Trophoblast cell (in vitro differentiated cells and primary cell): ENCODE results near the gene TRAPPC6A.

Source experiments
- DNase-seq, 2 donors: peaks; one replicate each; pipeline ENCODE4 v3.0.0-alpha.2; 2016
- H2AFZ ChIP-seq: 2 replicates; pipeline ENCODE4 v1.6.1; 2013; ENCODE audit warnings: low read length, moderate library complexity, mild to moderate bottlenecking; ENCODE audit not compliant: insufficient read depth, poor library complexity
- H2AK5ac ChIP-seq: 2 replicates; pipeline ENCODE4 v1.6.1; 2013; ENCODE audit warnings: mild to moderate bottlenecking, low read length
- H2BK120ac ChIP-seq: 2 replicates; pipeline ENCODE4 v1.6.1; 2013; ENCODE audit warnings: low read length, mild to moderate bottlenecking, moderate library complexity; ENCODE audit not compliant: insufficient read depth, poor library complexity
- H2BK12ac ChIP-seq: 2 replicates; pipeline ENCODE4 v1.6.1; 2013; ENCODE audit warnings: mild to moderate bottlenecking, low read length, moderate library complexity
- H2BK5ac ChIP-seq: 2 replicates; pipeline ENCODE4 v1.6.1; 2013; ENCODE audit warnings: low read length, low read depth, moderate library complexity, mild to moderate bottlenecking; ENCODE audit not compliant: poor library complexity
- H3K14ac ChIP-seq: 2 replicates; pipeline ENCODE4 v1.6.1; 2013; ENCODE audit warnings: mild to moderate bottlenecking, low read length
- H3K18ac ChIP-seq: 2 replicates; pipeline ENCODE4 v1.6.1; 2013; ENCODE audit warnings: mild to moderate bottlenecking, low read length
- H3K23ac ChIP-seq: 2 replicates; pipeline ENCODE4 v1.6.1; 2013; ENCODE audit warnings: low read length
- H3K27ac ChIP-seq: 2 replicates; pipeline ENCODE4 v1.5.1; 2013; ENCODE audit warnings: low read depth, mild to moderate bottlenecking, inconsistent platforms, low read length, moderate library complexity
- H3K27me3 ChIP-seq: 2 replicates; pipeline ENCODE4 v1.6.1; 2013; ENCODE audit warnings: inconsistent platforms, mild to moderate bottlenecking, low read length, moderate library complexity; ENCODE audit not compliant: insufficient read depth
- H3K36me3 ChIP-seq, 2 experiments: 1 replicate in 1 of 2; 2 replicates in 1 of 2; pipeline ENCODE4 v1.6.1; 2013; ENCODE audit warnings: low read length in 2 of 2, mild to moderate bottlenecking in 2 of 2, moderate library complexity in 1 of 2; ENCODE audit not compliant: insufficient read depth in 2 of 2, control insufficient read depth in 1 of 2
- H3K4ac ChIP-seq: 2 replicates; pipeline ENCODE4 v1.6.1; 2013; ENCODE audit warnings: low read depth, mild to moderate bottlenecking, low read length, moderate library complexity
- H3K4me1 ChIP-seq, 2 experiments: 1 replicate in 1 of 2; 2 replicates in 1 of 2; pipeline ENCODE4 v1.6.1; 2013; ENCODE audit warnings: low read length in 2 of 2, mild to moderate bottlenecking in 2 of 2, moderate library complexity in 1 of 2; ENCODE audit not compliant: insufficient read depth in 2 of 2, control insufficient read depth in 1 of 2
- H3K4me2 ChIP-seq: 2 replicates; pipeline ENCODE4 v1.6.1; 2013; ENCODE audit warnings: inconsistent platforms, mild to moderate bottlenecking, low read length, moderate library complexity
- H3K4me3 ChIP-seq: 2 replicates; pipeline ENCODE4 v1.5.1; 2013; ENCODE audit warnings: mild to moderate bottlenecking, low read depth, low read length, inconsistent platforms
- H3K79me1 ChIP-seq: one replicate; pipeline ENCODE4 v1.6.1; 2013; ENCODE audit warnings: low read length
- H3K79me2 ChIP-seq: 2 replicates; pipeline ENCODE4 v1.6.1; 2013; ENCODE audit warnings: low read length, mild to moderate bottlenecking; ENCODE audit not compliant: control insufficient read depth, insufficient read depth, poor library complexity
- H3K9ac ChIP-seq: 2 replicates; pipeline ENCODE4 v1.6.1; 2013; ENCODE audit warnings: mild to moderate bottlenecking, low read length
- H3K9me3 ChIP-seq: 2 replicates; pipeline ENCODE4 v1.6.1; 2013; ENCODE audit warnings: low read depth, mild to moderate bottlenecking, control low read depth, inconsistent platforms, low read length; ENCODE audit not compliant: insufficient read depth
- H4K12ac ChIP-seq: 2 replicates; pipeline ENCODE4 v1.6.1; 2013; ENCODE audit warnings: low read depth, mild to moderate bottlenecking, low read length, moderate library complexity
- H4K8ac ChIP-seq: 2 replicates; pipeline ENCODE4 v1.6.1; 2013; ENCODE audit warnings: low read depth, mild to moderate bottlenecking, low read length, moderate library complexity
- H4K91ac ChIP-seq: one replicate; pipeline ENCODE4 v1.6.1; 2013; ENCODE audit warnings: low read depth, mild to moderate bottlenecking, low read length, moderate library complexity
- WGBS: extraction: QIAGEN DNeasy Blood & Tissue Kit; methylation state at CpG from one replicate; pipeline ENCODE4 v1.1.7; 2013; ENCODE audit warnings: missing lambda C conversion rate; ENCODE audit not compliant: insufficient read length, insufficient coverage; ENCODE audit errors: extremely low coverage; 5-methylcytosine and 5-hydroxymethylcytosine counted together

The TRAPPC6A gene

DNA sequence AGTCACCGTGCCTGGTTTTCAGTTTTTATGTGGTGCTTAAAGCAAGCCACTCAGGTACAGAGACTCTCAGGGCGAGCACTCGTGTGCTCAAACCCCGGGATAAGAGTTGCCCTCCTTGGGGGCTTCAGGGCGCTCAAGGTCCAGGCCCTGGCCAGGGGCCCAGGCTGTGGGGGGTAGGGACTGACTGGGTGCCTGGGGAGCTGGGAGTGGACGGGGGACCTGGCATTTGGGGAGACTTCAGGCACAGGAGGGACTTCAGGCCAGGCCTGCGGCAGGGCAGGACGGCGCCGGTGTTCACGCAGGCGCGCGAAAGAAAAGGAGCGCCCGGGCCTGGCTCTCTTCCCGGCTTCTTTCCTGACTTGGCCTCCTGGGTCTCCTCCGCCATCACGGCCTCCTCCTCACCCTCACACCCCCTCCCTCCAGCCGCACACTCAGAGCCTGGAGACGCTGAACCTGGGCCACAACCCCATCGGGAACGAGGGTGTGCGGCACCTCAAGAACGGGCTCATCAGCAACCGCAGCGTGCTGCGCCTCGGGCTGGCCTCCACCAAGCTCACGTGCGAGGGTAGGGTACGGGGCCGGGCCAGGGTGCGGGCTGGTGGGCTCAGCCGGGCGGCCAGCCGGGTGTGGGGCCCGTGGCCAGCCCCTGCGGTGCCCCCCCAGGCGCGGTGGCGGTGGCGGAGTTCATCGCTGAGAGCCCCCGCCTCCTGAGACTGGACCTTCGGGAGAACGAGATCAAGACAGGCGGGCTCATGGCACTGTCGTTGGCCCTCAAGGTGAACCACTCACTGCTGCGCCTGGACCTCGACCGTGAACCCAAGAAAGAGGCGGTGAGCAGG, 33.4 kb downstream of the TRAPPC6A start:
- DNase-seq: no peak
- no CpG with 5 or more reads among the region's 53 CpGs for WGBS
- H2AFZ ChIP-seq: no peak overlapping the region

DNA sequence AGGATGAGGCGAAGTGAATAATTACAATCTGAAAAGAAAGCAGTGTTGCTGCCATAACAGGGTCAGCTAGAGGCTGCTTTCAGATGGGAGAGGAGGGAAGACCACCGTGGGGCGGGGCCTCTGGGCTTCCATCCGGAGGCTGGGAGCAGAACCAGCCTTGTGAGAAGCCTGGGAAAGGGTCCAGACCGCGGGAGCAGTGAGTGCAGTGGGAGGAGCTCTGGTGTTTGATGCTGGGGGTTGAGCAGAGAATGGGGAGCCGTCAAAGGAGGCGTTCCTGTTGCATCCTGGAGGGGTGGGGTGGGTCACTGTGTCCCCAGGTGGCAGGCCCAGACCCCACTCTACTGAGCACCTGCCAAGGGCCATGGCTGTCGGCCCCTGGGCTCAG, 35.3 kb downstream of the TRAPPC6A start:
- H2AK5ac ChIP-seq: no peak overlapping the region
- no CpG with 5 or more reads among the region's 9 CpGs for WGBS
- DNase-seq: no peak
- no peak overlapping the region for H3K4me2 ChIP-seq
- no peaks in the 10 kb centered on the region for H3K4me1 ChIP-seq
- no peaks in the 10 kb centered on the region for H3K27me3 ChIP-seq
- H3K9ac ChIP-seq: no peak overlapping the region
- H2BK5ac ChIP-seq: no peak overlapping the region
- H2BK12ac ChIP-seq: no peak overlapping the region
- H4K91ac ChIP-seq: no peak overlapping the region
- no peak overlapping the region for H2BK120ac ChIP-seq
- no peak overlapping the region for H4K8ac ChIP-seq
- no peak overlapping the region for H2AFZ ChIP-seq
- no peaks in the 10 kb centered on the region for H3K9me3 ChIP-seq
- H3K18ac ChIP-seq: no peak overlapping the region
- H3K36me3 ChIP-seq: peaks cover 52 to 53% of the 10 kb centered on the region in 2 experiments
- H3K27ac ChIP-seq: no peak overlapping the region
- H3K23ac ChIP-seq: no peak overlapping the region
- H3K79me1 ChIP-seq: no peaks in the 10 kb centered on the region
- H4K12ac ChIP-seq: no peak overlapping the region
- no peak overlapping the region for H3K4me3 ChIP-seq
- H3K4ac ChIP-seq: no peak overlapping the region
- no peak overlapping the region for H3K14ac ChIP-seq
- H3K79me2 ChIP-seq: no peaks in the 10 kb centered on the region

More for the DNA sequence above, 33.4 kb downstream of the TRAPPC6A start:
- H4K12ac ChIP-seq: no peak overlapping the region
- no peak overlapping the region for H3K27ac ChIP-seq
- no peak overlapping the region for H3K14ac ChIP-seq
- peaks cover 53 to 54% of the 10 kb centered on the region in 2 experiments for H3K36me3 ChIP-seq
- no peak overlapping the region for H2BK5ac ChIP-seq
- H3K9ac ChIP-seq: no peak overlapping the region
- H3K79me2 ChIP-seq: no peaks in the 10 kb centered on the region
- H3K9me3 ChIP-seq: no peaks in the 10 kb centered on the region
- no peak overlapping the region for H3K23ac ChIP-seq
- no peak overlapping the region for H3K4me3 ChIP-seq
- no peaks in the 10 kb centered on the region for H3K79me1 ChIP-seq
- no peaks in the 10 kb centered on the region for H3K27me3 ChIP-seq
- no peaks in the 10 kb centered on the region for H3K4me1 ChIP-seq
- no peak overlapping the region for H3K4me2 ChIP-seq
- H3K4ac ChIP-seq: no peak overlapping the region
- no peak overlapping the region for H2AK5ac ChIP-seq
- H2BK120ac ChIP-seq: no peak overlapping the region
- no peak overlapping the region for H2BK12ac ChIP-seq
- no peak overlapping the region for H4K8ac ChIP-seq
- H4K91ac ChIP-seq: no peak overlapping the region
- no peak overlapping the region for H3K18ac ChIP-seq

DNA sequence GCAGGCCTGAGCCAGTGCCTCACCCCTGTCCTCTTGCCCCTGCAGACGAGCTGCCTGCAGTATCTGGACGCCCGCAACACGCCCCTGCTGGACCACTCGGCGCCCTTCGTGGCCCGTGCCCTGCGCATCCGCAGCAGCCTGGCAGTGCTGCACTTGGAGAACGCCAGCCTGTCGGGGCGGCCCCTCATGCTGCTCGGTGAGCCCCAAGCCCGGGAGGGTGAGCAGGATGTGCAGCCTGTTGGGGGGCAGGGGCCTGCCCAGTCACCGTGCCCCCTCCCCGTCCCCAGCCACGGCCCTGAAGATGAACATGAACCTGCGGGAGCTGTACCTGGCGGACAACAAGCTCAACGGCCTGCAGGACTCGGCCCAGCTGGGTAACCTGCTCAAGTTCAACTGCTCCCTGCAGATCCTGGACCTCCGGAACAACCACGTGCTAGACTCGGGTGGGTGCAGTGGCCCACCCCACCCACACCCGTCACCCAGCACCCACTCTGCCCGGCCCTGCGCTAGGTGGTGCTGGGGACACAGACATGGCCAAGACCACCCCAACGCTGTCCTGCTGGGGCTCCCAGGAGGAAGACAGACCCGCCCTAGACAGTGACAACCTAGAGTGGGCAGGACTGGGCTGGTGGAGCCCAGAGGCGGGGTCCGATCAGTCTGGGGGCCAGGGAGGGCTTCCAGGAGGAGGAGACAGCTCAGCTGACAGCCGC, 35.9 kb downstream of the TRAPPC6A start:
- no CpG with 5 or more reads among the region's 33 CpGs for WGBS
- Histone ChIP-seq H2BK120ac (no peak overlapping the region), H3K4me1 (no peaks in the 10 kb centered on the region), H3K79me2 (no peaks in the 10 kb centered on the region), H2AFZ (no peak overlapping the region), H3K36me3 (peaks cover 50% of the 10 kb centered on the region in 2 experiments), H2BK5ac (no peak overlapping the region), H3K9me3 (no peaks in the 10 kb centered on the region), H3K9ac (no peak overlapping the region), H4K12ac (no peak overlapping the region), H3K4me2 (no peak overlapping the region), H4K8ac (no peak overlapping the region), H2AK5ac (no peak overlapping the region), H3K4me3 (no peak overlapping the region), H3K23ac (no peak overlapping the region), H3K27me3 (no peaks in the 10 kb centered on the region), H4K91ac (no peak overlapping the region), H3K4ac (no peak overlapping the region), H2BK12ac (no peak overlapping the region), H3K14ac (no peak overlapping the region), H3K18ac (no peak overlapping the region), H3K79me1 (no peaks in the 10 kb centered on the region), H3K27ac (no peak overlapping the region)
- DNase-seq: no peak

DNA sequence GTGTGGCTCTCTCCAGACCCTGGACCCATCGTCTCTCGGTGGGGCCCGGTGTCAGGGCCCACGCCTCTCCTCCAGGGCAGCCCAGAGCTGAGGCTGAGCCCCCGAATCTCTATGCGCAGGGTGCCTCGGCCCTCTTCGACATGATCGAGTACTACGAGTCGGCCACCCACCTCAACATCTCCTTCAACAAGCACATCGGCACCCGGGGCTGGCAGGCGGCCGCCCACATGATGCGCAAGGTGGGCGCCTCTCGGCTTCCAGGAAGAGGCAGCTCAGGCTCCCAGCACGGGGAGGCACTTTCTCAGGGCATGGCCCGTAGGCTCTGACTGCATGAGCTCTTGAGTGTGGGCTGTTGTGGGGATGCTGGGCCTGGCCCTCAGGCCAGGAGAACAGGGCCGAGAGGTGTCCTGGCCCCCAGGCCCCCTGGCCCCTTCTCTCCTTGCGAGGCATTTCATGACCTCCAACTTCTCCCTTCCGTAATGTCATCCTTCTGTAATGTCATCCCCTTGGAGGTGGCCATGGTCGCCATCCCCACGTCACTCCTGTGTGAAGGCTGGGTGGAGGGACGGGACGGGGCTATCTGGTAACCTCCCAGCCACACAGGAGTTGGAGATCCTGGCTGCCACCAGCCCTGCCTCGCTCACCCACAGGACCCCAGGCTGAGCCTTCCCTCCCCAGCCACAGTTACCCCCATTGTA, 36.7 kb downstream of the TRAPPC6A start:
- H3K79me1 ChIP-seq: no peaks in the 10 kb centered on the region
- H4K12ac ChIP-seq: no peak overlapping the region
- H3K14ac ChIP-seq: no peak overlapping the region
- no peak for DNase-seq
- peaks cover 3% of the 10 kb centered on the region in 2 experiments for H3K4me1 ChIP-seq
- H2BK120ac ChIP-seq: no peak overlapping the region
- H3K4ac ChIP-seq: no peak overlapping the region
- peaks cover 45 to 46% of the 10 kb centered on the region in 2 experiments for H3K36me3 ChIP-seq
- no peaks in the 10 kb centered on the region for H3K9me3 ChIP-seq
- no peak overlapping the region for H3K9ac ChIP-seq
- no peak overlapping the region for H2AK5ac ChIP-seq
- no peak overlapping the region for H2BK5ac ChIP-seq
- H4K8ac ChIP-seq: no peak overlapping the region
- H4K91ac ChIP-seq: no peak overlapping the region
- no peak overlapping the region for H3K4me2 ChIP-seq
- WGBS: no CpG with 5 or more reads among the region's 28 CpGs
- H3K79me2 ChIP-seq: no peaks in the 10 kb centered on the region
- no peak overlapping the region for H2BK12ac ChIP-seq
- no peak overlapping the region for H2AFZ ChIP-seq
- no peak overlapping the region for H3K18ac ChIP-seq
- H3K27ac ChIP-seq: no peak overlapping the region
- H3K23ac ChIP-seq: no peak overlapping the region
- no peak overlapping the region for H3K4me3 ChIP-seq
- H3K27me3 ChIP-seq: no peaks in the 10 kb centered on the region
